CD4-positive, alpha-beta T cell treated with Interleukin-15 for 4 hours (primary cell): Measurements from ENCODE around the gene EHD2.
"Not testable (repeated sequence)": the region's sequence is repeated elsewhere in the genome, so short reads cannot be mapped to it uniquely, and the experiment has no call there.

ENCODE experiments used
- DNase-seq: peaks from one replicate; pipeline ENCODE4 v3.0.0-alpha.2; 2020; ENCODE audit warnings: low spot score

Gene EHD2

GRCh38 chr19:47749326-47749725 lies 36.1 kb downstream of the EHD2 start:
- no peak for DNase-seq

- no peak for DNase-seq
These were observed 37.5 kb downstream of the EHD2 start for GRCh38 chr19:47750752-47751151.

GRCh38 chr19:47752440-47753211 lies 39.4 kb downstream of the EHD2 start:
- no peak for DNase-seq

- DNase-seq = no peak
These were observed 41.2 kb downstream of the EHD2 start for GRCh38 chr19:47754206-47755064.

GRCh38 chr19:47755065-47755761 lies 42.0 kb downstream of the EHD2 start:
- DNase-seq = no peak

- DNase-seq = no peak
These were observed 42.8 kb downstream of the EHD2 start for GRCh38 chr19:47755762-47756626.

- DNase-seq = no peak
These were observed 43.4 kb downstream of the EHD2 start for GRCh38 chr19:47756627-47756929.

- no peak for DNase-seq
These were observed 43.9 kb downstream of the EHD2 start for GRCh38 chr19:47756953-47757608.

- DNase-seq = no peak
These were observed 44.6 kb downstream of the EHD2 start for GRCh38 chr19:47757617-47758442.

GRCh38 chr19:47758443-47758804 lies 45.2 kb downstream of the EHD2 start:
- DNase-seq = no peak

- DNase-seq = no peak
These were observed 47.4 kb downstream of the EHD2 start for GRCh38 chr19:47760632-47760999.

GRCh38 chr19:47761566-47761965 lies 48.3 kb downstream of the EHD2 start:
- no peak for DNase-seq

GRCh38 chr19:47762151-47762550 lies 48.9 kb downstream of the EHD2 start:
- no peak for DNase-seq

GRCh38 chr19:47762615-47763308 lies 49.5 kb downstream of the EHD2 start:
- no peak for DNase-seq

GRCh38 chr19:47764705-47765104 lies 51.5 kb downstream of the EHD2 start:
- not testable (repeated sequence) for DNase-seq

- peak; percentile 31 for DNase-seq
These were observed 52.5 kb downstream of the EHD2 start for GRCh38 chr19:47765523-47766358.

GRCh38 chr19:47766359-47766620 lies 53.1 kb downstream of the EHD2 start:
- DNase-seq = no peak

GRCh38 chr19:47766670-47767069 lies 53.4 kb downstream of the EHD2 start:
- DNase-seq = no peak

GRCh38 chr19:47767349-47767748 lies 54.1 kb downstream of the EHD2 start:
- no peak for DNase-seq
